GM21423 (cell line): ENCODE measurements around the gene MLKL.

Experiments
- ATAC-seq: cut with Tn5 transposase; IDR thresholded peaks from one replicate; pipeline ENCODE4 v1.9.1; 2021; ENCODE audit warnings: mild to moderate bottlenecking, moderate library complexity; ENCODE audit not compliant: unreplicated experiment

The MLKL gene

DNA sequence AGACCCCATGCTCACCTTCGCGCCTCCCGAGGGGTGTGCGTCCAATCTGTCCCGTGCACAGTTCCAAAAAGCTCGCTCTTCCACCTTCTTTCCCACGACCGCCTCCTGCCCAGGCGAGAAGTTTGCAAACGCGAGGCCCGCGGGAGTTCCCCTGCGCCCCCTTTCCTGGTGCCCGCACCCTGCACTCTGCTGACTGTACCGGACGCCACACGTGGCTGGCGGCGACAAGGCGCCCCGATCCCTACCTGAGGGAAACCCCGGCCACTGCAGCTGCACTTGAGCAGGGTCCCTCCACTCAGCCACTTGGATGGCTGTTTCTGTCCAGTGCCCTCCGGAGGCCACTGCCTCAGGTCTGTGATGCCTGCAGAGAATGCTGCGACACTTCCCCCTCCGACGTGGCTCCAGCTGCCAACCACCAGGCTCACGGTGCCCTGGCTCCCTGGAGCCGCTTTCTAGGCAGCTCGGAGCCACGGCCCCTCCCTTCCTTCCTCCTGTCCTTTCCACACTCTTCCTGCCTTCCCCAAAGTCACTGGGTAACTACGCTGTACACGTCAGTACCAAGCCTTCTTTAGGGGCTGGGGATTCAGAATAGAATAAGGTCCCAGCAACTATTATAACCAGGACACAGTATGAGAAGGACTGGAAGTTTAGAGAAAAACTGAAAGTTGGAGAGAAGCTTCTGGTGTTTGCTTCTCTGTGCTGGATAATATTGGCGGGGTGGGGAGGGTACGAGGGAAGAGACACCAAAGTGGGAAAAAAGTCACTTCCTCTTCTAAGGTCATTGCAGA is at the start of gene MLKL:
Gene MLKL (minus strand): TSS at position 425 of the 788 bp plus-strand sequence. CDS start 5,105 bp downstream, outside the sequence.
- peak; percentile 49 for ATAC-seq

DNA sequence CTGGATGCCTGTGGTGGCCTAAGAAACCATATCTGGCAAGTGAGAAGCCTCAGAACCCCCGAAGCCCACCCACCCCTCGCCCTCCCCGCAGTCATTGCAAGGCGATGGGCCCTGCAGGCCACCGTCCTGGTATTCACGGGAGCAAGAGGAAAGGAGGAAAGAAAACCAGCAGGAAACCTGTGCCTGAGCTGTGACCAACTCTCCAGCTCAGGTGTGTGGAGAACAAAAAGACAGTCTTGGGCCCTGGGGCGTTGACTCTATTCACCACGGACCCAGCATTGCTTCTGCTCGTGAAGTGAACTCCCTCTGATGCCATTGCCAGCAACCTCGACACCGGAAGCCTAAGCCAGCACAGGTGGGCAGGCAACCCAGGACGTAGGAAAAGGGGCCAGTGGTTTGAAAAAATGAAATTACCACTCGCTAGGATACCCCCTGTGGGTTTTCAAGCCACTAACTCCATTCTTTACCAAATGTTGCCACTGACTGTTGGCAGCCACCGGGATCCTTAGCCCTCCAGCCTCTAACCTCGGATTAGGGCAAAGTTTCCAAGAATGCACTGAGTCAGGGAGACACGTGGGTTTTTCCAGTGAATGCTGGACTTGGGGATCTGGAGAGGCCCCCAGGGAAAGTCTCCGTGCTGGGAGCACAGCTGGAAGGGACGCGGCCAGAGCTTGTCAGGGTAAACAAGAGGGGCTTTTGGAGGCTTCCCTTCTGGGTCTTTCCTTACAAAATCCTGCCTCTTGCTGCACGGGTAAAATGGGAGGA is 48.8 kb upstream of the MLKL start:
- no peak for ATAC-seq

DNA sequence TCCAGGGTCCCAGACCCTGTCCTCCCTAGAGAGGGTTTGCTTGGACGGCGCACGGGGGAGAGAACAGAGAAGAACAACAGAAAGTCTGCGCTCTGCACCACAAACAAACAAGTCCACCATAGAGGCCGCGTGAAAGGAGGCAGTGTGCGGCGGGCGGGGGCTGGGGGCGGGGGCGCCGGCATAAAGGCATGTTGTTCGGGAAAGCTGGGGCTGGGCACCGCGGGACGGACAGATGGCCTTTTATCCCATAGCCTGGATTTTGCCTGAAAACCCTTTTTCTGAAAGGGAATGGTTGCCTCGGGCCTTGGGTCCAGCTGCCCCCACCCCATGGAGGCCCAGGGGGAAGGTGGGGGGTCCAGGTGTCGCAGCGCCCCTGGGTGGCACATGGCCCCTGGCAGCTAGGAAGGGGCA is 48.0 kb upstream of the MLKL start:
- no peak for ATAC-seq

DNA sequence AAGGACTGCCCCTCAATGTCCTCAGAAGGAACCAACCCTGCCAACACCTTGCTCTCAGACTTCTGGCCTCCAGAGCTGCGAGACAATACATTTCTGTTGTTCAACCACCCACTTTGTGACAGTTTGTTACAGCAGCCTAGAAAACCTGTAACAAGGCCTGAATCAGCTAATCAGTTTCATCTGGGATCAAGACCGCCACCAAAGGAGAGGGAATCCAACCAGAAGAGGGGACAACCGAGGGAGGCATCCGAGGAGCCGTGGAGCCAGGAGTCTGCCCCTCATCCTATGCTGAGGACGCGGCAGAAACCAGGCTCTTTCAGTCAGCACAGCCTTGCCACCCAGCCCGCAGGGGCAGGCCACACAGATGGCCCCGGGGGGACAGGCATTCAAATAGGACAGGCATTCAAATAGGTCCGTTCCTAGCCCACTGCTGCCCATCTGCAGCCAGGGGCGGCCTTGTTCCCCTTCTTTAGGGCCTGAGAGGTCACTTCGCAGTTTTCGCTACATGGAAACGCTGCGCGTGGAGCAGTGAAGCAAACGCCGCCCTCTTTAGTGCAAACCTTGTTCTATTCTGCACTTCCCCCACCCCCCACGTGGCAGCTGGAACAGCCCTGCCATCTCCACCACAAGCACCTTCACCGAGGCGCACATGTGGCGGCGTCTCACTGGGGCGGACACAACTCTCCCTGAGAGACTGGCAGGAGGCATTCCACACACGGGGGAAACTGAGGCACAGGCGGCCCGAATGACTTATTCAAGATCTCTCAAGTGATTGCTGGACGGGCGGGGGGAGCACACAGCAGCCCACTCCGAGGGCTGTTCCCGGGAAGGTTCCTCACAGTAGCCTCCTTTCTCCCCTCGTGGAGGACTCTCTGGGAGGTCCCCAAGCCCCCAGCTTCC is 47.3 kb upstream of the MLKL start:
- ATAC-seq = no peak

DNA sequence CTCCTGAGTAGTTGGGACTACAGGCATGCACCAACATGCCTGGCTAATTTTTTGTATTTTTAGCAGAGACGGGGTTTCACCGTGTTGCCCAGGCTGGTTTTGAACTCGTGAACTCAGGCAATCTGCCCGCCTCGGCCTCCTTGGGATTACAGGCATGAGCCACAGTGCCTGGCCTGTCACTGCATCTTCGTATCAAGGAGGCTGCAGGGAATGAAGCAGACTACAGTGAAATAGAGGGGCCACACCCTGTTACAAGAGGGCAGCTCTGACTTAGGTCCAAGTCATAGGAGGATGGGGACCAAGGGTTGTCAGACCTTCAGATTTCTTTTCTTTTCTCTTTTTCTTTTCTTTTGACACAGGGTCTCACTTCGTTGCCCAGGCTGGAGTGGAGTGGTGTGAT is 45.3 kb upstream of the MLKL start:
- no peak for ATAC-seq

DNA sequence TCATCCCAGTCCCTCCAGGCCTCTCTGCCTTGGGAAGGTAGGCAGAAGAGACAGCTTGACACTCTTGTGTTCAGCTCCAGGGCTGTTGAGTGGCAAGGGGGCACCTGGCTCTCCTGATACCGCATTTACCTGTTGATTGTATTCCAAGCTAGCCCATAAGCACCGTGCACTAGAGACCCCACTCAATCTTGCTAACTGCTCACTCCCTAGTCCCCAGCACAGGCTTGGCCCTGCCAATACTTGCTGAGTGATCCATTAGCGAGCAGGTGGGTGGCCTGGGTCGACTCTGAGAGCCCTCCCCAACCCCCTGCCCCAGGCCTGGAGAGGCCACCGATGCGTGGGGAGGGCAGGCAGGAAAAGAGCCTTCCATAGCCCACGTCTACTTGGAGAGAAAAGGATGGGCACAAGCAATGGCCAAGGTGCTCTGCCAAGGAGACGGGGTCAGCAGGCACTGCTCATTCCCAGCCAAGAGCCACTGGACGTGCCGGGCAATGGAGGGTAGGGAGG is 44.5 kb upstream of the MLKL start:
- ATAC-seq = no peak

DNA sequence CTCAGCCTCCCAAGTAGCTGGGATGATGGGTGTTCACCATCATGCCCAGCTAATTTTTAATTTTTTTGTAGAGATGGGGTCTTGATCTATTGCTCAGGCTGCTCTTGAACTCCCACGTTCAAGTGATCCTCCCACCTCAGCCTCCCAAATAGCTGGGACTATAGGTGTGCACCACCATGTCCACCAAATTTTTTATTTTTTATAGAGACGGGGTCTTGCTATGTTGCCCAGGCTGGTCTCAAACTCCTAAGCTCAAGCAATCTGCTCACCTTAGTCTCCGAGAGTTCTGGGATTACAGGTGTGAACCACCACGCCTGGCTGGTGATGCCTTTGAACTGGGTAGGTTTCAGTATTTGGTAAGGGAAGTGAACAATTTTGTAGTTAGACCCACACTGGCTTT is 43.9 kb upstream of the MLKL start:
- ATAC-seq = no peak

DNA sequence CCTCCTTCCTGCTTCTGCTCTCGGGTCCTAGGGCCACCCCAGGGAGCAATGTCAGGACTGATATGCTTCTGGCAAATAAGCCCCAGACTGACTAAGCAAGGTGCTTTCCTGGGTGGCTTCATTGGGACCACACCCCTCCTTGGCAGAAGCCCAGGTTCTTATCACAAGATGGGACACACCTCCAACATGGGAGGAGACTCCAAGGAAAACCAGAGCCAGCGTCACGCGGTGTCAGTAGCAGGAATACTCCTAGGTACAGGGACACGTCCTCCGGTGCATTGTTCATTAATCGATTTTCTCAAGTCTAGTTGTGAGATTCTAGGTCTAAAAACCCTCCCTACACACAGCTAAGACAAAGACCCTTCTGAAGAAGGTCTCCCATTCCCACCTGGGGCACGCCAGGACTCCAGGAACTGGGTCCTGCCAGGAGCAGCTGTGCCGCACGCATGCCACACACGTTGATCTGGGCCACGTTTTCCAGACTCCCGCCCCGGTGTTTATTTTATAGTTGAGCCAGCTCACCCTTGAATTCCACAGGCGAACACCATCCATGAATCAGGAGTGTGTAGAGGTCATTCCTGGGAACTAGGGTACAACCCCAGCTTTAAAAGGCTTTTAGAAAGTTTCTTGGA is 43.1 kb upstream of the MLKL start:
- ATAC-seq = no peak

DNA sequence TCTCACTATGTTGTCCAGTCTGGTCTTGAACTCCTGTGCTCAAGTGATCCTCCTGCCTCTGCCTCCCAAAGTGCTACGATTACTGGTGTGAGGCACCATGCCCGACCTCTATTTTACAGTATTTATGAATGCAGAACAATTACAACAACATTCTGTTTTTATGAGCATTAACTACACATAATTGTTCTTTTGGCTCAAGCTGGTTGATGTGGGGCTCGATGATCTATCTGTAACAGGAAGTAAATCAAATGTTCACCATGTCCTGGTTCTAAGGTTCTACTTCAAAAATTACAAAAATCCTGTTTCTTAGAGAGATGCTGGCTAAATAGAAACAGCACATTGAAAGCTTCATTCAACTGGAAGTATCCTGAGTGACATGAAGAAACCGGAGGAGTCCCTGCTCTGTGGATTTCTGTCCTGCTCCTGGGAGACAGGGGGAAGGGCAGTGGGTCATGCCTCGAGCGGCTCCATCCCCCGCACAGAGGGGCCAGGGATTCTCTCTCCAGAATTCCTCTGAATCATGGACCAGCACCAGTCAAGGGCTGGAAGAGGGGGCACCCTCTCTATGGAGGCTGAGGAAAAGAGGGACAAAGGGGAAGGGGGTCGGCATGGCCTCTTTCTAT is 42.5 kb upstream of the MLKL start:
- ATAC-seq = no peak

DNA sequence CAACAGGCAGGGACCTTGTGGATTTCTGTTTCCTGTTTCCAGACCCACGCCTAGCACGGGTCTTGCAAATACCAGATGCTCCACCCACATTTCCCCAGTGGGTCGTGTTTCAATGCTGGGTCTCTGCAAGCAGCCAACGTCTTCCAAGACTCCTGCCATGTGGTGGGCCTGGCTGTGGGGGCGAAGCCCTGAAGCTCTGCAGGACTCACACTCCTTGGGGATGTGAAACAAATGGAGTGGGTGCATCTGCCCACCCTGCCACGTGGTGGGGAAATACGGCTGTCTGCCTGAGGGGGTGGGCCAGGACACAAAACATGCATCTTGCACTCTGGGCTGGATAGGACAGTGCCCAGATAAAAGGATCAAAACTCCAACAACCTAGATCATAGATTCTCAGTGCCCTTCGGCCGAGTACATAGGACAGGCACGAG is 41.4 kb upstream of the MLKL start:
- ATAC-seq = no peak

DNA sequence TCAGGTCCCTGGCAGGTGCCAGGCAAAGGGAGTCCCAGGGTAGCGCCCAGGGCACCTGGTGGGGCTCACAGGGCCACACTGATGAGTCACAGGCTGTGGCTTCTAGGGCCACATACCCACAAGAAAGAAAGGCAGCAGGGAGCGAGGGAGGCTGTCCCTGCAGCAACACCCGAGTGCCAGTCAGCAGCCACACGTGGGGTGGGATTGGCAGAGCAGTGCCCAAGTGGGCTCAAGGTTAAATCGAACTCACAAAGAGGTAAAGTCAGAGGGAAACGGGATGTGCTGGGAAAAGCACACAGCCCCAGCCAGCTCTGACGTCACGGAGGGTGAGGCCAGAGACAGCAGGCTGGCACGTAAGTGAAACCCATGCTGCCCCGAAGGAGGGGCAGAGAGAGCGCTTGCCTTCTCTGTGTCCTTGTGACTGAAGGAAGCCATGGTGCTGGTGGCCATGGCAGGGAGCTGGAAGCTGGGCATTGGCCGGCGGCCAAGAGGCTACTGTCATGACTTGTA is 40.2 kb upstream of the MLKL start:
- no peak for ATAC-seq

DNA sequence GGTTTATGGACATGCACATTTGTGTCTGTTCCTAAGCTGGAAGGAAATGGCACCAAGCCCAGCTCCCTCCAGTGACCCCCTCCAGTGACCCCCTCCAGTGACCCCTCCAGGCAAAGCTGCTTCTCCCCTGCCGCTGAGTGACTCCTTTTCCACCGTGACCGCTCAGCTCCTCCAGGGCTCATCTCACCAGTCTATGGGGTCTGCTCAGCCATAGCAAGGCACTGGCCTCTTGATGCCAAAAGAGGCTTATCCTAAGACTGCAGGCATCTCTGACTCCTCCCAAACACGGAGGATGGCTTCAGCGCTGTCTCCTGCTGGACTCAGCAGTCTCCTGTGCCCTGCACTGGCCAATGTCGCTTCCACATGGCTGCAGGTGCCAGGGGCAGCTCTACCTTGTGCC is 38.6 kb upstream of the MLKL start:
- ATAC-seq = no peak

DNA sequence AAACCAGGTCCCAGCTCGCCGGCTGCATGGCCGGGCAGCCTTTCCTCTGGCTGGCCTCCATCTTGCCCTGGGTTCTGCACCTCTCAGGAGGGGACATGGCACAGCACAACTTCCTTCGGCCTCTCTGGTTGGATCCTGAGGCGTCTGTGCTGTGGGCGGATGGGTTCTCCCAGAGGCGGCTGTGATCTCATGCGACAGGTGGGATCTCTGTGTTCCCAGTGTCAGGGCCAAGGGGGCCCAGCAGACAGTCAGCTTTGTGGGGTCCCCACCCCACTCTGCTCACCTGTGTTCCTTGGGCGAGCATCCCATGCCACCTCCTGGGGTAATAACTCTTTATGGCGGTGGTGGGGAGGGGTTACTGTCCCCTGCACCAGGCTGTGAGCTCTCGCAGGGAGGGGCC is 38.2 kb upstream of the MLKL start:
- ATAC-seq = no peak

DNA sequence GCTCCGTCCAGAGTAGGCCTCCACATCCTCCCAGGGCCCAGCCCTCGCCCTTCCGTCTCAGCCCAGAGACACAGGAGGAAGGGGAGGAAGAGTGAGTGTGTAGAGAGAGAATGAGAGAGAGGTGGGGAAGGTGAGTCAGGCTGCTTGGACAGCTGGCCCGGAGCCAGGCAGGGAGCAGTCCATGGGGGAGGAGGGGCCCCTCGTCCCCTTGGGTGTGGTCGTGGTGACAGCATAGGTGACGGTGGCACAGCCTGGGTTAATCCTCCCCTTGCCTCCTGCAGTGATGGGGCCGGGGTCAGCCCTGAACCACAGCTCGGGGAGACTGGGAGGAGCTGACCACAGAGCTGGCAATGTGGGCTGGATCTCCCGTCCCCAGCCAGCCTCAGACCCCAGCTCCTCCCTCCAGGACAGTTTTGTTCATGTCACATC is 37.5 kb upstream of the MLKL start:
- no peak for ATAC-seq

DNA sequence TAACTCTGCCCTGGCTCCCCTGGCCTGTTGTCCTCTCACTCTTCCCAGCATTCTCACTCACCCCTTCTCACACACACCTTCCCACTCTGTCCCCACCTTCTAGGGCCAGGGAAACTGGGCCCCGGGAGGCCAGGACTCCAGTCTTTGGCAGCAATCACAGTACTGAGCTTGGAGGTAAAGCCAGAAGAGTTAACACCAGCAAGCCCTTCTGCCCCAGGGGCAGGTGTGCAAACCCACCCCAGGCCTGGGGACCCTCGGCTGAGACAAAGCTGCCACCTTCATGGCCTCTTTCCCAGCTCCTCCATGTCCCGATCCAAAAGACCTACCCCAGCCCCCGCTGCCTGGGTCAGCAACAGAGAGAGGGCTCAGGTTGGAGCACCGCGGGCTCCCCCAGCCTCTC is 36.9 kb upstream of the MLKL start:
- ATAC-seq = no peak

DNA sequence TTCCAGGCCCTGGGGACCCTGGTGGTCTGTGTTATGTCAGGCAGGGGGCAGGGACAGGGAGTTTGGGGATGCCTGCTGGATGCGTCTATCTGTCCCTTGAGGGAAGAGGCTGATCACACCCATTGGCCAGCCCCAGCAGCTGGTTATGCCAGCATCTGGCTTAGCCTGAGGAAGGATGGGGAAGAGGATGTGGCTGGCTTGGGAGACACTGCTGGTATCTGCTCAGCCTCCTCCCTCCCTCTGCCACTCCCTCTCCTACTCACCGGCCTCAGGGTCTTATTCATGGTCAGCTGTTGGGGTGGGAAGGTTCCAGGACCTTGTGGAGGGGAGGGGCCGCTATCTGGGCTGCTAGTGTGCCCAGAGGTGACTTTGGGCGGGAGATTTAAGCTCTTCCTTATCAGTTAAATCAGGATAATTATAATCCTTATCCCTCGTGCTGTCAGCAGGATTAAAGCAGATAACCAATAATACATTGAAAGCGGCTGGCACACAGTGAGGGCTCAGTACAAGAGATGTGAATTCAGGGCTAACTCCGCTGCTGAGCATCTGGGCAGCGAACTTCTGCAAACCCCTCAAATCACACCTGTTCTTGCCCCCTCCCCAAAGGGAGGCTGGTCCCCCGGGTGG is 36.0 kb upstream of the MLKL start:
- no peak for ATAC-seq

DNA sequence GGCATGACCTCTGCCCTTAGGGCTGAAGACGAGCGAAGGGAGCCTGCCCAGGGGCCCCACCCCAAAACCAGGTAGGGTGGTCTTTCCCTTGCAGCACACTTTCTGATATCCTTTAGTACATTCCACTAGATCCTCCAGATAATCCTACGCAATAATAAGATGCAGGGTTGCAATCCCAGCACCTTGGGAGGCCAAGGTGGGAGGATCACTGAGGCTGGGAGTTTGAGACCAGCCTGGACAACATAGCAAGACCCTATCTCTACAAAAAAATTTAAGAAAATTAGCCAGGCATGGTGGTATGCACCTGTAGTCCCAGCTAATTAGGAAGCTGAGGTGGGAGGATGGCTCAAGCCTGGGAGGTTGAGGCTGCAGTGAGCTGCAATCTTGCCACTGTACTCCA is 34.9 kb upstream of the MLKL start:
- no peak for ATAC-seq

DNA sequence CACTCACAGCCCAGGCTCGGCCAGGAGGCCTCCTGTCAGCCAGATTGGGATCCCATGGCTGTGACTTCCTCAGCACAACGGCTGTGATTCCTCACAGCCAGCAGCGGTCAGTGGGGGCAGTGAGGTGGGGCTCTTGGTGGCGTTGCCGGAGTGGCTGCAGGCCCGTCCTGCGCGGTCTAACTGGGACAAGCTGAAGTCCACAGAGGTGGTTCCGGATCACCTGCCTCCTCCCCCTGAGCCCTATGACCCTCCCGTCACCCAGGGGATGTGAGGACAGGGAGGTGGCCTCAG is 34.4 kb upstream of the MLKL start:
- ATAC-seq = no peak

DNA sequence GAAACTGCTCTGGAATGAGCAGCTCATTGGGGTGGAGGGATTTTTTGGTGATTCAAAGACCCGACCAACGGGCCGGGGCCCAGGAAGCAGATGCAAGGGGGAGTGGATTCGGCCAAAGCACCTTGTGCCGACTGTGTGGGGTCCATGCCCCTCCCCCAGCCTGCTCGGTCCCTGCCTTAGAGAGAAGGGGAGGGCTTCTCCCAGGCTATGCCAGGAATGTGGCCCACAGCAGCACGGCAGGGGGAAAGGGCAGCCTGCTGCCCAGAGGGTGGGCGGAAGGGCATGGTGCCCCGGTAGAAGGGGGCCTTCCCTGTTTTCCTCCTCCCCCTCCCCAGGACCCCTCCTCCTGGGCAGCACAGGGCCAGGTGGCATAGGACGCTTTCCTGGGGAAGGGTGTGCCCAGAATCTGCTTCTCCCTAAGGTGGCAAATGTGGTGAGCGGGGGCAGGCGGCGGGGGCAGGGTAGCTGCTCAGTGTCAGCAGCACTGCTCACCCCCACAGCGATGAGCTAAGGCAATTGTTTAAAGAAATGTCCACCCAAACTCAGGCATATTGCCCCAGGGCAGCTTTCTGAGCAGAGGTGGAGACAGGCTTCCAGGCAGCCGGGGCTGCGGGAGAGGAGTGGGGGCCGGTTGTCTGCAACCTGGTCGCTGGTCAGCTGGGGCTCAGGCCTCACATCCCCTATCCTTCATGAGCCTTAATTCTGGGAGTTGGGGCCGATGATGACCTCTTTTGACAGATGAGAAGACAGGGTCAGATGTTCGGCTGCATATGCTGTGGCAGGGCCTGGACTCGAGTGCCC is 33.9 kb upstream of the MLKL start:
- no peak for ATAC-seq
